MG63 (cell line): Measurements from ENCODE around the gene NCAN. TPM values are rescaled to one million over a fixed set of nuclear protein-coding genes. Genes with fewer than 3 reads are reported as not detected.
"Not testable (repeated sequence)": the region's sequence is repeated elsewhere in the genome, so short reads cannot be mapped to it uniquely, and the experiment has no call there.

Source experiments
- DNase-seq: peaks from one replicate; pipeline ENCODE4 v3.0.0-alpha.2; 2020
- H3K27me3 ChIP-seq: fragments of 250-450 bp; sonication (Bioruptor Pico); 2 replicates; pipeline ENCODE4 v1.5.1; 2020; ENCODE audit warnings: mild to moderate bottlenecking, moderate library complexity
- H3K36me3 ChIP-seq: fragments of 250-450 bp; sonication (Bioruptor Pico); 2 replicates; pipeline ENCODE4 v1.5.1; 2020; ENCODE audit warnings: mild to moderate bottlenecking, moderate library complexity
- H3K4me3 ChIP-seq: fragments of 250-450 bp; sonication (Bioruptor Pico); 2 replicates; pipeline ENCODE4 v1.5.1; 2020; ENCODE audit warnings: mild to moderate bottlenecking, moderate library complexity
- H3K9me3 ChIP-seq: fragments of 250-450 bp; sonication (Bioruptor Pico); 2 replicates; pipeline ENCODE4 v1.5.1; 2020; ENCODE audit warnings: mild to moderate bottlenecking, moderate library complexity
- total RNA-seq: library from RNA; depleted of rRNA; stranded (reverse); fragments of >200 nt; shearing (Covaris generic); gene quantifications from 2 replicates; pipeline ENCODE4 v1.2.3, GENCODE V29; 2014; ENCODE audit warnings: low replicate concordance

Gene NCAN
- total RNA-seq, 1 experiment from 2014 or later = 0.07 TPM

DNA sequence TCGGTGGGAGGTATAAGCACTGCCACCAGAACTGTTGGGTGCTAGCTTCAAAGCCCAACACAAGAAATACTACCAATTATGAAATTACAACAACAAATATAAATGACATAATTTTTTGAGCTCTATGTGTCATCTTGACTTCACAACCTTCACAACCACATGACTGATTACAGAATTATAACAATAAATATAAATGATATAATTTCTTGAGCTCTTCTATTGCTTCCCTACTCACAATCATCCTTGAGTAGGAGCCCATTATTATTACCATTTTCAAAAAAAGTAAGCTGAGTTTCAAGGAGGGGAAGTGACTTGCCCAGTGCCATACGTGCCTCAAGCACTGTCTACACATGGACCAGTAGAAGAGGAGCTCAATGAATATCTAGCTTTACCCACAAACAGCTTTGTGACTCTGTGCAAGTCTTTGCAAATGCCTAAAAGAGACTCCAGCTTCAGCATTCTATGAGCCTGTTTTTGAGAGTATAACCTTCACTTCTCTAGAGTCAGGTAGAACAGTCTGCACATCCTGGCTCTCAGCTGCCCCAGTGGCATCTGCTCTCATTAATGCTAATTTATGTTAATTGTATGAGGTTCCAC is 22.6 kb downstream of the NCAN start:
- no peaks in the 10 kb centered on the region for H3K36me3 ChIP-seq
- no peak for DNase-seq

DNA sequence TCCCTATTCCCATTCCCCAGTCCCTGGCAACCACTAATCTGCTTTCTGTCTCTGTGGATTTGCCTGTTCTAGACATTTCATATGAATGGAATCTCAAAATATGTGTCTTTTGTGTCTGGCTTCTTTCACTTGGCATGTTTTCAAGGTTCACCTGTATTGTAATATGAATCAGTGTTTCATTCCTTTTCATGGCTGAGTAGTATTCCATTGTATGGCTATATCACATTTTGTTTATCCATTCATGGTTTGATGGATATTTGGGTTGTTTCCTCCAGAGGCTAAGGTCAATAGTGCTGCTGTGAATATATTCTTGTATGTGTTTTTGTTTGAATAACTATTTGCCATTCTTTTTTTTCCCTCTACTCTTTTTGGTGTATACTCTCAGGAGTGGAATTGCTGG is 24.4 kb downstream of the NCAN start:
- Histone ChIP-seq H3K9me3 (peaks cover 26% of the 10 kb centered on the region), H3K4me3 (no peak overlapping the region), H3K36me3 (no peaks in the 10 kb centered on the region), H3K27me3 (peaks cover 32% of the 10 kb centered on the region)
- no peak for DNase-seq

More for the DNA sequence above, 22.6 kb downstream of the NCAN start:
- Histone ChIP-seq H3K9me3 (peaks cover 26% of the 10 kb centered on the region), H3K4me3 (no peak overlapping the region), H3K27me3 (peaks cover 44% of the 10 kb centered on the region)

DNA sequence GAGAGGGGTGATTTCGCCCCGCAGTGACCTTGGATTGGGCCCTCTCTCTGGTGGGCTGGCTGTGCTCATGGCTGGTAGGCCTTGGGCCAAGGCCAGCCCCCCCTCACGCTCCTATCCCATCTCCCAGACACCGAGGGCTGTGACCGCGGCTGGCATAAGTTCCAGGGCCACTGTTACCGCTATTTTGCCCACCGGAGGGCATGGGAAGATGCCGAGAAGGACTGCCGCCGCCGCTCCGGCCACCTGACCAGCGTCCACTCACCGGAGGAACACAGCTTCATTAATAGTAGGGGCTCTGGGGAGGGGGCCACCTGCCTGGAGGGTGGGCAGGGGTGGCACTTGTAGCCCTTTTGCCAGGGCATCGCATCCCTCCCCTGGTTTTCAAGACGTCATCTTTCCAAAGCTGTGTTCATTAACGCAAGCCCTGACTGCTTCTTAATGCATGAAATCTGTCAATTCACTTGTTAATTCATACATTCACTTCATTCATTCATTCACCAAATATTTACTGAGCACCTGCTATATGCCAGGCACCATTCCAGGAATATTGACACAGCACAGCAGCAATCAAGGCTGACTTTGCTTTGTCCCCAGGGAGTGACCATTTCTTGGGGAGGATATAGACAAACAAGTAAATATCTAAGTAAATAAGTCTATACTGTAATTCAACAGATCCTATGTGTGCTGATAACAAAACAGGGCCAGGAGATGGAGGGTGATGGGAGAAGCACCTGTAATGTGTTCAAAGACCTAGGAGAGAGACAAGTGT is 26.6 kb downstream of the NCAN start:
- Histone ChIP-seq H3K9me3 (peaks cover 26% of the 10 kb centered on the region), H3K36me3 (no peaks in the 10 kb centered on the region), H3K27me3 (peaks cover 25% of the 10 kb centered on the region), H3K4me3 (no peak overlapping the region)
- DNase-seq = no peak

DNA sequence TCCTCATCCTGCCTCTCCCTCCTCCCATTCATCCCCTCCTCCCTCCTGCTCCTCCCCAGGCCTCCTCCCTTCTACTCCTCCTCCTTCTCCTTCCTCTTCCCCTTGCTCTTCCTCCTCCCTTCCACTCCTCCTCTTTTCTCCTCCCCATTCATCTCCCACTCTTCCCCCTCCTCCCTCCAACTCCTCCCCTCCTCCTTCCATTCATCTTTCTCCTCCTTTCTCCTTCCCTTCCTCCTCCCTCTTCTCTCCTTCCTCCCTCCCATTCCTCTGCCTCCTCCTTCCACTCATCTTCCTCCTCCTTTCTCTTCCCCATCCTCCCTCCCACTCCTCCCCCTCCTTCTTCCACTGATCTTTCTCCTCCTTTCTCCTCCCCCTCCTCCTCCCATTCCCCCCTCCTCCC is 27.9 kb downstream of the NCAN start:
- Histone ChIP-seq H3K27me3 (peaks cover 25% of the 10 kb centered on the region), H3K4me3 (no peak overlapping the region), H3K36me3 (no peaks in the 10 kb centered on the region), H3K9me3 (peaks cover 13% of the 10 kb centered on the region)
- DNase-seq = no peak

DNA sequence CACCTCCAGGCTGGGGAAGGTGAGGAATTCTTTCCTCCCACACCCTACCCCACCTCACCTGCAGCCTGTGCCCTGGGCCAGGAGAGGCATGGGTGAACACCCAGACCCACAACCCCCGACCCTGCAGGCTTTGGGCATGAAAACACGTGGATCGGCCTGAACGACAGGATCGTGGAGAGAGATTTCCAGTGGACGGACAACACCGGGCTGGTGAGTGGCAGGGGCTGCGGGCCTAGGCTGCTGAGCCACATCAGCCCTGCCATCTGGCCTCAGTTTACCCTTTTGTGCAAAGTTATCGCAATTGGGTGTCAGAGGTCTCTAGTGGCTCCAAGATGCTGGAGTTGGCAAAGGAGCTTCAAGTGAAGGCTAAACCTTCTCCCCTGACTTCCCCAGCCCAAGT is 28.7 kb downstream of the NCAN start:
- Histone ChIP-seq H3K9me3 (peaks cover 7% of the 10 kb centered on the region), H3K27me3 (peaks cover 25% of the 10 kb centered on the region), H3K36me3 (no peaks in the 10 kb centered on the region), H3K4me3 (no peak overlapping the region)
- no peak for DNase-seq

DNA sequence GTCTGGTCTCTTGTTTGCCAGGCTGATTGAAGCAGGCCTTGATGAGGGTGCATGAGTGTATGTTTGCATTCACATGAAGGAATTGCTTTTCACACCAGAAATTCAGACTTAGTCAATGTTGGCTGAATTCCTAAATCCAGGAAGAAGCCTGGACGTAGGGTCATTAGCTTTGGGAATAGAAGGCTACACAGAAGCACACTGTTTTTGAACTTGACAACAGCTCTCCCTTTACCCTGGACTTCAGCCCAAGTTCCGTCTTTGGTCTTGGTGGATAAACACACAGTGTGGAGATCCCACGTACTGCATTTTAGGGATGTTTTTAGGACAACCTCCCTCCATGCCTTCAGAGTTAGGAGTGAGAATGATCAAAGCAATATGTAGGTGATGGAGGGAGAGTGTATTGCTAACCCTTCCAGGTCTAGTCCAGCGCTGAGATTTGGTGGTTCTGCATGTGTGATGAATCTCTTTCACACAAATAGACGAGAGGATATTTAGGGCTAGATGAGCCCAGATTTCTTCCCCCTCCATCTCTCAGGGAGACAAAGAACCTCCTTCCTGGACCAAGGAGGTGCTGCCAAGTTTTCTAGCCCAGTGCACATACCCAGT is 38.5 kb downstream of the NCAN start:
- no peaks in the 10 kb centered on the region for H3K36me3 ChIP-seq
- H3K4me3 ChIP-seq = no peak overlapping the region
- DNase-seq = no peak
- H3K9me3 ChIP-seq = no peaks in the 10 kb centered on the region; the same call in none of the 2 replicates
- H3K27me3 ChIP-seq = peaks cover 61% of the 10 kb centered on the region

DNA sequence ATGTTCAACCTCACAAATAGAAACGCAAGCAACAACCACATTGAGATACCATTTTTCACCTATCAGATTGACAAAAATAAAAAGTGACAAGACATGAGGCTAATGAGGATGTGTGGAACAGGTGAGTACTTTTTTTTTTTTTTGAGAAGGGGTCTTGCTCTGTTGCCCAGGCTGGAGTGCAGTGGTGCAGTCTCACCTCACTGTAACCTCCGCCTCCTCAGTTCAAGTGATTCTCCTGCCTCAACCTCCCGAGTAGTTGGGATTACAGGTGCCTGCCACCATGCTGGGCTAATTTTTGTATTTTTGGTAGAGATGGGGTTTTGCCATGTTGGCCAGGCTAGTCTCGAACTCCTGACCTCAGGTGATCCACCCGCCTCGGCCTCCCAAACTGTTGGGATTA is 41.7 kb downstream of the NCAN start:
- not testable (repeated sequence) for H3K36me3 ChIP-seq, H3K9me3 ChIP-seq, H3K4me3 ChIP-seq, DNase-seq
- H3K27me3 ChIP-seq = peaks cover 84% of the 10 kb centered on the region

DNA sequence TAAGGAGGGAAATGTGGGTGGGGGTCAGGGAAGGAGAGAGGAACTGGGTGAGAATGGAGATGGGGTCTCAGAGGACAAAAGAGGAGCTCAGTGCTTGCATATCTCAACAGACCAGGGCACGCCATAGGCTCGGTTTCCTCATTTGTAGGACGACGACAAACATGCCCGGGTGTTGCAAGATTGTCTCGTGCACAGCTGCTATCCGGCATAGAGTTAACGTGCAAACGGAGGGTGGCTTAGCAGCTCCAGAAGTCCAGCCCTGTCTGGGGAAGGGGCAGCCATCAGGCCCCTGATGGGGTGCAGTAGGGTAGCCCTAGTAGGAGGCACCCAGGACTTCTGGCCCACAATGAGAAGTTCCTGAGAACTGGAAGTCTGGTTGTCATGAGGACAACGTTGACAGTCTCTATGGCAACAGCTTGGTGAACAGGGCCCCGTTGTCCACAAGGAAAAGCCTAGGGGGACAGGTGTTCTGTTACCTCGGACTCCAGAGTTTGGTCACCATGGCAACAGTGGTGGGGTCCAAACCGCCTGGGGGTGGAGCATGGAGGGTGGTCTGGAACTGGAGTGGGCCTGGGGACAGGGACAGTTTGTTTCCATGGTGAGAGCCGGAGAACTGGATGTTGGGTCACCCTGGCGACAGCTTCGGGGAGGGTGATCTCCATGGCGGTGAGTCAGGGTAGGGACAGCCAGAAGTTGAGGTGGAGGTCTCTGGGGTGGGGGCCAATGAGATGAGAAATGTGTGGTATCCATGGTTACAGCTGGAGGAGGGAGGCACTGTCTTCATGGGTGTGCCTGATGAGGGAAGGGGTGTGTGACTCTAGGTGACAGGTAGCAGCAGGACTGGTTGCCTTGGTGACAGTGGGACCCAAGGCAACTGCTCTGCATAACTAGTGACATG is 44.6 kb downstream of the NCAN start:
- Histone ChIP-seq H3K4me3 (no peak overlapping the region), H3K27me3 (peaks cover 59% of the 10 kb centered on the region), H3K36me3 (no peaks in the 10 kb centered on the region), H3K9me3 (peaks cover 17% of the 10 kb centered on the region)
- no peak for DNase-seq

DNA sequence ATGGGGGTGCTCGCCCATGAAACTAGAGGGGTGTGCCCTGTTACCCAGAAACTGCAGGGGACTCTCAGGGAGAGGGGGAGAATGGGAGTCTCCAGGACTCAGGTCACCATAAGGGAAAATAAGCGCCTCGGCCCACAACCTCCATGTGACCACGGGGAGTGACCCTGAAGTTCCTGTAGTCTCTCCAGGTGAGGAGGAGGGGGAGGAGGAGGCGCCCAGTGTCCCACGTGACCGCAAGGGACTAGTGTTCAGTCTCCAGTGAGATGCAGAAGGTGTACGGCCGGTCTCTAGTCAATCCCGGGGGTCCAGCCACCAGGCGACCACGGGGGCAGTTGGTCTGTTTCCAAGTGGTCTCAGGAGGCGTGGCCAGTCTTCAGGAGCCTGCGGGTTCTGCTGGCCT is 45.4 kb downstream of the NCAN start:
- Histone ChIP-seq H3K4me3 (no peak overlapping the region), H3K36me3 (no peaks in the 10 kb centered on the region), H3K27me3 (peaks cover 58% of the 10 kb centered on the region), H3K9me3 (peaks cover 17% of the 10 kb centered on the region)
- no peak for DNase-seq

DNA sequence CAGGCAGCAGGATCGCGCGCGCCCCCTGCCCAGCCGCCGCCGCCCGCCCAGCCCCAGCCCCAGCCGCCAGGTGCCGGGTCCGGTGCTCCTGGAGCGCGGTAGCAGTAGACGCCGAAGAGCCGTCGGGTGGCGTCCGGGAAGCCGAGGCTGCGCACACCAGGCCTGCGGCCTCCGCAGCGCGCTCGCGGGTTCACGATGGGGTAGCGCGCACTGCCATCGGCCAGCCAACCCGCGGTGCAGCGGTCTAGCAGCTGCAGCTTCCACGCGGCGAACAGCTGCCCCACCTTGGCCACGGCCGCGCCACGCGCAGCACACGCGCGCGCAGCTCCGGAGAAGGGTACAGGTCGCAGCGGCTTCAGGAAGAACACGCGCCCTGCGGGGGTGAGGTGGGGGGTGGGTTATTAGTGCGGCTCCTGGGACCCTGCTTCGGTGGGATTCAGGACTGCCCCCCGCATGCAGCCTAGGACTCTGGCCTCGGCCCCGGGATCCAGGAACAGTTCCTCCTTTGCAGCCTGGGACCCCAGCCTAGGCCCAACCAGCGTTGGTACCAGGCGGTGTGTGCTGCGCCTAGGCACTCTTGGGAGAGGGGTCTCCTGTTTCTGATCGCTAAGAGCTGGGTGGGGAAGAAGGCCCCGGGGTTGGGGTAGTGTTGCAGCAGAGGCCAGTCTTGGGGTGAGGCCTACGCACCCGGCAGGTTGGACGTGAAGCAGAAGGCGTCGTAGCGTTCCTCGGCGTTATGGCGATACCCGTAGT is 46.3 kb downstream of the NCAN start:
- no peak overlapping the region for H3K4me3 ChIP-seq
- H3K9me3 ChIP-seq = peaks cover 17% of the 10 kb centered on the region
- DNase-seq = no peak
- H3K27me3 ChIP-seq = peaks cover 60% of the 10 kb centered on the region
- H3K36me3 ChIP-seq = no peaks in the 10 kb centered on the region

DNA sequence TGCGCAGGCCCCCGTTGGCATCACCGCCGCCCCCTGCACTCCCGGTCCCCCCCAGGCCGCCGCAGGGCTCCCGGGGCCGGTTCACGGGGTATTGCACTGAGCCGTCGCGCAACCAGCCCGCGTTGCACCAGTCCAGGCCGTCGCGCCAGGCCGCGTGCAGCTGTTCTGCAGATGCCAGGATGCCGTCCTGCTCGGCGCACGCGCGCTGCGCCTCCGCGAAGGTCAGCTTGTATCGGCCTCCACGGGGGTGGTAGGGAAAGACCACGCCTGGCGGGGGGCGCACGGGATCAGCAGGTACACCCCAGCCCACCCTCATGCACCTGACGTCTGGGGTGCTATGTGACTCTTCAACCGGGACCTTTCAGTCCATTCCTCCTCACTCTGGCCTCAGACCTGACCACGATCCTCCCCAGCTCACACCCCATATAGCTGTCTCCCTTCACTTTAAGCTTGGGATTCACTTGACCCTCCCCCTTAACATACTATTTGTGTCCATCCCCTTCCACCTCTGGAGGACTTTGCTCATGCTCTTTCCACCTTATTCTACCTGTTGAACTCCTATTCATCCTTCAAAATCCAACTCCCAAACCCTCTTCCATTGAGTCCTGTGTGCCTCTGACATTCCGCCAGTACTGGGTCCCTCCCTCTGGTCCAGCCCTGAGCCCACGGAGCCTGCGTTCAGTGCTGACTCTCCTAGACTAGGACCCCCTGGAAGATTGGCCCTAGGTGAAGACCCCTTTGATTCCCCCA is 47.0 kb downstream of the NCAN start:
- DNase-seq = no peak
- Histone ChIP-seq H3K9me3 (peaks cover 17% of the 10 kb centered on the region), H3K27me3 (peaks cover 57% of the 10 kb centered on the region), H3K4me3 (no peak overlapping the region), H3K36me3 (no peaks in the 10 kb centered on the region)

DNA sequence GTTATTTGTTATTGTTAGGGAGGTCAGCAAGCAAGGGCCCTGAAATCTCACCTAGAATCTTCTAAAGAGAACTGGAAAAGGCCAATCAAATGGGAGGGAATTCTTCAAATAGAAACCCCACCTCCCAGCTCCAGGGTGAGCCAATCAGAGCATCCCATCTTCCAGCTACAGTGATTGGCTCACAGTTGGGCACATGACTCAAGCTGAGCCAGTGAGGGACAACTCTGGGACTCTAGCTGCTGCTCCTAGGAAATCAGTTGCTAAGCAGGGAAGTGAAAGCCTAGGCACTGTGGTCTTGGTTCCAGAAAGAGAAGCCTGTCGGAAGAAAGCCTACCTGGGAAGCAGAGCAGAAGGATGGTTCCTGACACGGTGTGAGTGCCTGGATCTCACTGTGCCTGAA is 48.0 kb downstream of the NCAN start:
- DNase-seq = peak; percentile 56
- Histone ChIP-seq H3K36me3 (no peaks in the 10 kb centered on the region), H3K27me3 (peaks cover 51% of the 10 kb centered on the region), H3K4me3 (no peak overlapping the region), H3K9me3 (peaks cover 17% of the 10 kb centered on the region)

DNA sequence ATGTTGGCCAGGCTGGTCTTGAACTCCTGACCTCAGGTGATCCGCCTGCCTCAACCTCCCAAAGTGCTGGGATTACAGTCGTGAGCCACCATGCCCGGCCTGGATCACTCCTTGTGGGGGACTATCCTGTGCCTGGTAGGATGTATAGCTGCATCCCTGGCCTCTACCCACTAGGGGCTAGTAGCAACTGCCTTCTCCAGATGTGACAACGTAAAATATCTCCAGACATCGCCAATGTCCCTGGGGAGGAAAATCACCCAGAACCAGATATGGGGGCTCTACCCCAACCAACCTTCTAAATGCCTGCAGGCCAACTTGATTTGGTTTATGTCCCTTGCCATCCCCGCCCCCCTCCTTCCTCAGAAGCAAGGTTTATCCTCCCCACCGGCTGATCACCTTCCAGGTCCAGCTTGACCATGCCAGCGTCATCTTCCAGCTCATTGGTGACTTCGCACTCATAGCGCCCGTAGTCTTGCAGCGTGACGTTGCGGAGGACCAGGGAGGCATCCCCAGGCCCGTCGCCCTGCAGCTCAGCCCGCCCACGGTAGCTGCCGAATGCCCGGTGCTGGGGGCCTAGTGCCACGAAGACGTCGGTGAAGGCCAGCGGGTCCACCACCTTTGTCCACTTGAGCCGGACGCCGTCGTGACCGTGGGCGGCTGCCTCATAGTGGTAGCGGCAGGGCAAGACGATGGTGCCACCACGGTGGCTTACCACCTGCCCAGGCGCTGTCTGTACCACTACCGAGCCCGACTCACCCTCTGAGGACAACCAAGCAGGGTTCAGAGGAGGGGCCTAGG is 48.9 kb downstream of the NCAN start:
- H3K4me3 ChIP-seq = no peak overlapping the region
- DNase-seq = no peak
- peaks cover 17% of the 10 kb centered on the region for H3K9me3 ChIP-seq
- H3K36me3 ChIP-seq = no peaks in the 10 kb centered on the region
- H3K27me3 ChIP-seq = peaks cover 42% of the 10 kb centered on the region

DNA sequence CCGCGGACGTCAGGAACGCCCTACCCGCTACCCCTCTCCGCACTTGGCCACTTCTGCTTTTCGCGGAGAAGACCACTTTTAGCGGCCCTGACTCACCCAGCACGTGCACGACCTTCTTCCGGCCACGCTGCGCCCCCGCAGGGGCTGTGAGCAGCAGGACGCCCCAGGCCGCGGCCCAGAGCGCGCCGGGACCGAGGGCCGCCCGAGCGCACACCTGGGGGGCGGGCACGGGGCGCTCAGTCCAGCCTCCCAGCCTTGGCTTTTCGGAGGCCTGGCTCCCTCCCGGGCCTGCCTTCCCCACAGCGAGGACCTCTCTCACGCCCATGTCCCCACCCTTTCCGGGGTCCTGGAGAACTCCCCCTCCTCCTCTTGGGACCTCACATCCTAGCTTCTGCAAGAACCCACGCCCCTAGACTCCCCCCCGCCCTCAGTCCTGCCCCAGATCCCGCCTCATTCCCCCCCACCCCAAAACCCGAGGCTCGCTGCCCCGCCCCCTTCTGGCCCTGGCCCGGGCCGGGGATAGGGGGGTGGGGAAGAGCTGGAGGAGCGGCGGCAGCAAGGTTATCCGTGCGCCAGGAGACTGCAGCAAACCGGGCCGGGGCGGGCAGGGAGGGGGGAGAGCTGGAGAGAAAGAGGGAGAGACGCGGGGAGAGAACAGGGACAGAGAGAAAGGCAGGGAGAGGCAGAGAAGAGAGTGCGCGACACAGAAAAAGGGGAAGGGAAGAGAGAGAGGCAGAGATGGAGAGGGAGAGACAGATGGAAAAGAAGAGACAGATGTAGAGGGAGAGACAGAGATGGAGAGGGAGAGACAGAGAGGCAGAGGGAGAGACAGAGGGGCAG is 49.8 kb downstream of the NCAN start:
- Histone ChIP-seq H3K9me3 (peaks cover 17% of the 10 kb centered on the region), H3K27me3 (peaks cover 33% of the 10 kb centered on the region), H3K36me3 (no peaks in the 10 kb centered on the region), H3K4me3 (no peak overlapping the region)
- no peak for DNase-seq
